SW480 (cell line): ENCODE measurements around the gene ANKS1B.

ENCODE experiments used
- DNase-seq: peaks from one replicate; pipeline ENCODE4 v3.0.0-alpha.2; 2016; ENCODE audit warnings: low spot score

ANKS1B gene

GRCh38 chr12:98869886-98870503 is 1114.7 kb downstream of the ANKS1B start:
- DNase-seq = no peak

- DNase-seq = no peak
These were observed 1116.2 kb downstream of the ANKS1B start for GRCh38 chr12:98868538-98868937.

DNA sequence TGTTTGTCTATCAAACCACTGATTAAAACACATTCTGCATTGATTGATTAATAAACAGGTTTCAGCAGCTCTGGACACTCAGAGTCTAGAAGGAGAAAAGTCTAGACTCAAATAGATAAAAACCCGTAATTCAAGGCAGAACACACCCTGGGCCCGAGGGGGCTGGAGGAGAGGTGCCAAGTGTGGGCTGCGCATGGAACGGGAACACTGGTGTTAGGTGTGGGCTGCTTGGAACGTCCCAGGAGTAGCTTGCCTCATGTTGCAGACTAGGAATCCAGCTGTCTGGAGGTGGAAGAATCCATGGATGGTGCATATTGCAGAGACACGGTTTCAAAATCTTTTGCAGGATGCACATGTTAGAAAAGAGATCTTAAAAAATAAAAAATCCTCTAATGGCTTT is 1116.7 kb downstream of the ANKS1B start:
- DNase-seq = no peak

DNA sequence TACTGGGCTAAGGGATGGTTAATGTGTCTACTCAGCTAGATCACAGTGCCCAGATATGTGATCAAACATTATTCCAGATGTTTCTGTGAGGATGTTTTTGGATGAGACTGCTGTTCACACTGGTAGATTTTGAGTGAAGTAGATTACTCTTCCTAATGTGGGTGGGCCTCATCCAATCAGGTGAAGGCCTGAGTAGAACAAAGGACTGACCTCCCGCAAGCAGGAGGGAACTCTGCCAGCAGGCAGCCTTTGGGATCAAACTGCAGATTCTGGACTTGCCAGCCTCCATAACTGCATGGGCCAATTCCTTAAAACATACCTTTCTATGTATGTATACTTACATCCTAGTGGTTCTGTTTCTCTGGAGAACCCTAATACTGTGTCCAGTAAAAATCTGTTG is 1120.4 kb downstream of the ANKS1B start:
- DNase-seq = no peak

DNA sequence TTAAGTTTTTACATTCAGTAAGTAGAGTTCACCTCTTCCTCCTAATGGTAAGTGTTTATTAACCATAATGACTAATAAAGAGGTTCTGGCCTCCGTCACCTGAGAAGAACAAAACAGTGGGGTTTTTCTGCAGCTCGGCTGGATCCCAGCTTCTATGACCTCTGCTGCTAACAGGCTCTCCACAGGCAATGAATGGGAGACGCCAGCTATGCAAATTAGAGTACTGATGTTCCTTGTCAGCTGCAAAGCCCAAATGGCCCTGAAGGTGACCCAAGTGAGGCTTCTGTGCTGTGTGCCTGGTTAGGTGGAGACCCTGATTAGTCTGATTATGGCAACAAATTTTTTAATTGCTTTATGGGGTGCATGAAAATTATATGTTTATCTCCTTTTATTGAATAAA is 1121.6 kb downstream of the ANKS1B start:
- DNase-seq = no peak

DNA sequence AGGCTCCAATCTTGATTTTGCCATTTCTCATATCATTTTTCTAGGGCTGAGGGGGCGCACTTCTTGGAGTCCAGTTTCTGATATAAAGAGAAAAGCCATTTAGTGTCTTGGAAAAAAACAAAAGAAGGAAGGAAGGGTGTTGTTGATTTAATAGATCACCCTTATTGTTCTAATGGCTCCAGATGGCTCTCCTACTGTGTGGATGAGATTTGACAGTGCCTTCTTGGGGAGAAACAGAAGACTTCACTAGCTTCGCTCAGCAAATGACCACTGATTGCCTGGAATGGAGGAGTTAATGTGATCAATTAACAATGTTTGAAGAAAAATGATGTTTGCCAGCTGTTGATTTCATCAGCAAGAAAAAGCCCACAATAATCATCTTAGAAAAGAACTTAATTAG is 1123.5 kb downstream of the ANKS1B start:
- DNase-seq = no peak

- no peak for DNase-seq
These were observed 1127.7 kb downstream of the ANKS1B start for GRCh38 chr12:98856897-98857540.

GRCh38 chr12:98852181-98852580 is 1132.6 kb downstream of the ANKS1B start:
- DNase-seq = no peak

- no peak for DNase-seq
These were observed 1137.5 kb downstream of the ANKS1B start for GRCh38 chr12:98847242-98847641.

GRCh38 chr12:98845957-98846356 is 1138.8 kb downstream of the ANKS1B start:
- DNase-seq = no peak

DNA sequence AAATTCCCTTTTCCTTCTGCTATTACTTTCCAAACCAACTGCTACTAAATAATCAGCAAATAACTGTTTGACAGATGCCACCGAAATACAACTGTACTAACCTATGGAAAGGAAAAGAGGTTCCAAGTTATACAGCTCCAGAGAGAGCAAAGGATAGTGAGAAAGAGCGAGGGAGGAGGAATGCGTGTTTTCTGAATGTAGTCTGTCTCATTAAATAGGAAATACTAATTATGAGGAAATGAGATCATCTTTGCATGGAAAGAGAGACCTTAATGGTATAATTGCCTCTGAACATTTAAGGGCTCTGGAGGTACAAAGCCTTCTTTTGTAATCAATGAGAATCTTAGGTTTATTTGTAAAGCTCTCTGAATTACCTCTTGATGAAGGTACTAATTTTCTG is 1144.4 kb downstream of the ANKS1B start:
- no peak for DNase-seq

- DNase-seq = no peak
These were observed 1146.5 kb downstream of the ANKS1B start for GRCh38 chr12:98838231-98838647.

DNA sequence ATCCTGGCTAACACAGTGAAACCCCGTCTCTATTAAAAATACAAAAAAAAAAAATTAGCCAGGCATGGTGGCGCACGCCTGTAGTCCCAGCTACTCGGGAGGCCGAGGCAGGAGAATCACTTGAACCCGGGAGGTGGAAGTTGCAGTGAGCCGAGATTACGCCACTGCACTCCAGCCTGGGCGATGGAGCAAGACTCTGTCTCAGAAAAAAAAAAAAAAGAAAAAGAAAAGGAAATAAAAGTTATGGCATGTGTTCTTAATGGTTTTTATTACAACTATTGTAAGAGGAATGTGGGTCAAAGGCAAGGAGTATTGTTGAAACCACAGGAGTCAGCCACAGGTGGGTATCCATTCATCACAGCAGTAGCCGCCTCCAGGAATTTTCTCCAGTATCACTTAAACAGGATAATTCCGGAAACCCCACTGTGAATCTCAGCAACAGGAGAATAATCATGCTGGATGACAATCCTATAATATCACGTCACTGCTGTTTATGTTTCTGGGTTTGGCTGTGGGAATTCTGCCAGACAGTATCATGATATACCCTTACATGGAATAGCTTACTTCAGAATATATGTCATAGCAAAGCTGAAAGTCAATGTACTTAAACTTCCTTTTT is 1147.5 kb downstream of the ANKS1B start:
- DNase-seq = peak; percentile 6

GRCh38 chr12:98830657-98831056 is 1154.1 kb downstream of the ANKS1B start:
- no peak for DNase-seq

GRCh38 chr12:98828802-98829600 is 1155.7 kb downstream of the ANKS1B start:
- no peak for DNase-seq

DNA sequence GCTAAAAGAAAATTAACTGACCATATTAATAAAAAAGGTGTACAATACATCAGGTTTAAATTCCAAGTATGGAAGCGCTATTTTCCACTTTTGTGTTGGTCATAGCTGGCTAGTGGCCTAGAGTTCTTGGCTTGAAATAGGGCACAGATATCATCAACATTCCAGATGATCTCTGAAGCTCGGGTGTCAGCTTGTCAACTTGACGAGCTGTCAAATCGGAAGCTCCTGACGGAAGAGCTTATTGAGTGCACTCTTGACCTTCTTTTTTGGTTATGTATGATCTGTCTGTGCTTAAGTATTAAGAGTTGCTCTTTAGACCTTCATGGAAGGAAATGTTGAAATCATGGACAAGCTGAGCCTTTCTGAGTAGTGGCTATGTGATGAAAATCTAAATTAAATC is 1161.7 kb downstream of the ANKS1B start:
- DNase-seq = no peak

- DNase-seq = no peak
These were observed 1162.9 kb downstream of the ANKS1B start for GRCh38 chr12:98821866-98822265.

GRCh38 chr12:98821232-98821631 is 1163.5 kb downstream of the ANKS1B start:
- DNase-seq = no peak

GRCh38 chr12:98819821-98820404 is 1164.8 kb downstream of the ANKS1B start:
- DNase-seq = no peak

- DNase-seq = no peak
These were observed 1165.7 kb downstream of the ANKS1B start for GRCh38 chr12:98819071-98819470.

- DNase-seq = no peak
These were observed 1166.5 kb downstream of the ANKS1B start for GRCh38 chr12:98818239-98818638.

DNA sequence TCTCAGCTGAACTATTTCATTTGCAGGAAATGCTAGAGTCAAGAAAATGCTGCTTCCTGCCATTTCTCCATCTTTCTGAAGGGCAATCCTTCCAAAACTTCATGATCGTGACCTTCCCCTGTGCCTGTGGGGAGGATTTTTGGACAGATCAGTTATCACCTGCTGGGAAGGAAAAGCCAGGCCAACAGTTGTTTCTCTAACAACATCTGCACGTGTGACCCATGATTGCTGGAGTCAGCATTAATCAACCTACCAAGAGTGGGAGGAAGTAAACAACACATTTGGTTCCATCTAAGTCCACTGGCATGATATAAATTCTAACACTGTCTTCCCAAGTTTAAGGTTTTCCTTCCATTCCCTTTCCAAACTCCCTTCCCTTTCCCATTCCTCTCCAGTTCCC is 1167.0 kb downstream of the ANKS1B start:
- DNase-seq = no peak
